ENCODE measurements around the gene ZSWIM5.

The ZSWIM5 gene

DNA sequence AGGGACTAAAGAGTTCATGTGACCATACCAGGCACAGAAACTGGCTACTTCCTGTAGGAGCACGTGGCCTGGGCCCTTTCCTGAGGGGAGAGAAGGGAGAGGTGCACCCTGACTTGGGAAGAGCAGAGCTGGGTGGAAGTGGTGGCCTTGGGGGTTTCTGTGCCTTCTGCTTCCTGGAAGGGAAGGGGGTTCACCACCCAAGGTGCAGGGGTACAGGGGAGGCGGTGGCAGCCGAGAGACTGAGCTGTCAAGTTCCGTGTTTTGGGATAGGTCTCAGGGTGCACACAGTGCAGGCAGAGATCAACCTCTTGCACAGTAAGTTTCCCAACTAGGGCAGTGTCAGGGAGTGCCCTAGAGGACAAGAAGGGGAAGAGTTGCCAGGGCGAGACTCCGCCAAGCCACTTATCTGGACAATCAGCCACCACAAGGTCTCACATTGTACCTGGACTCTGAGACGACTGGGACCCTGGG lies 205.4 kb downstream of the ZSWIM5 start:
- no peak overlapping the region for H3K27ac ChIP-seq (ENCODE audit: low read length)
- H3K4me3 ChIP-seq (ENCODE audit: low read length), result no peak overlapping the region
- no peak overlapping the region for H3K9ac ChIP-seq (ENCODE audit: low read length)
- H3K27me3 ChIP-seq (replicated peaks; ENCODE audit: insufficient read depth, low read length), result no peaks in the 10 kb centered on the region
- H3K9me2 ChIP-seq (replicated peaks; ENCODE audit: insufficient read depth, low read length), result no peaks in the 10 kb centered on the region
- no peak overlapping the region for H2AFZ ChIP-seq (ENCODE audit: low read length)
- peaks cover 8% of the 10 kb centered on the region for H3K4me1 ChIP-seq (ENCODE audit: low read length)
- H3K4me2 ChIP-seq (ENCODE audit: low read depth, low read length), result no peak overlapping the region
- no peaks in the 10 kb centered on the region for H3K79me2 ChIP-seq (ENCODE audit: low read length)
- no peaks in the 10 kb centered on the region for H3K9me3 ChIP-seq (replicated peaks; ENCODE audit: insufficient read depth, low read length)
- no peaks in the 10 kb centered on the region for H4K20me1 ChIP-seq (ENCODE audit: insufficient read depth, low read length)
- TF ChIP-seq EZH2phosphoT487 (IDR thresholded peaks at IDR 0.05; ENCODE audit: low read length), result no peak
- TF ChIP-seq, protein P1, sequence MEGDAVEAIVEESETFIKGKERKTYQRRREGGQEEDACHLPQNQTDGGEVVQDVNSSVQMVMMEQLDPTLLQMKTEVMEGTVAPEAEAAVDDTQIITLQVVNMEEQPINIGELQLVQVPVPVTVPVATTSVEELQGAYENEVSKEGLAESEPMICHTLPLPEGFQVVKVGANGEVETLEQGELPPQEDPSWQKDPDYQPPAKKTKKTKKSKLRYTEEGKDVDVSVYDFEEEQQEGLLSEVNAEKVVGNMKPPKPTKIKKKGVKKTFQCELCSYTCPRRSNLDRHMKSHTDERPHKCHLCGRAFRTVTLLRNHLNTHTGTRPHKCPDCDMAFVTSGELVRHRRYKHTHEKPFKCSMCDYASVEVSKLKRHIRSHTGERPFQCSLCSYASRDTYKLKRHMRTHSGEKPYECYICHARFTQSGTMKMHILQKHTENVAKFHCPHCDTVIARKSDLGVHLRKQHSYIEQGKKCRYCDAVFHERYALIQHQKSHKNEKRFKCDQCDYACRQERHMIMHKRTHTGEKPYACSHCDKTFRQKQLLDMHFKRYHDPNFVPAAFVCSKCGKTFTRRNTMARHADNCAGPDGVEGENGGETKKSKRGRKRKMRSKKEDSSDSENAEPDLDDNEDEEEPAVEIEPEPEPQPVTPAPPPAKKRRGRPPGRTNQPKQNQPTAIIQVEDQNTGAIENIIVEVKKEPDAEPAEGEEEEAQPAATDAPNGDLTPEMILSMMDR (IDR thresholded peaks at IDR 0.05; ENCODE audit: low read length), result no peak
- TF ChIP-seq EZH2 (optimal IDR thresholded peaks at IDR 0.05; ENCODE audit: low read depth, low read length), result no peak
- no peaks in the 10 kb centered on the region for H3F3A ChIP-seq (ENCODE audit: insufficient read depth, low read length)
- no peak for DNase-seq
- H3K36me3 ChIP-seq (replicated peaks; ENCODE audit: insufficient read depth, low read length), result no peaks in the 10 kb centered on the region

DNA sequence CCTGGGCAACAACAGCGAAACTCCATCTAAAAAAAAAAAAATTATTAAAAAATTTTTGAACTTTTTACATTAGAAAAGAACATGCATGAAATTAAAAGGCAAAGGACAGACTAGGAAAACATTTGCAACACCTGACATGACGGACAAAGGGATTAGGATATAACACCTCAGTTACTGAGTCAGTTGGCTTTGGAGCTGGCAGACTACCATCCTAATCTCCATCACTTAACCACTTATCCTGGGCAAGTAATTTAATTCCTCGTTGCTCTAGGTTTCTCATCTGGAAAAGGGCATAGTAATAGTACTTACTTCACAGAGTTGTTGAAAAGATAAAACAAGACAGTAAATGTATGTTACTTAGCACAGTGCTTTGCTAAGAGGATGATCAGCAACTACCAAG lies 207.2 kb downstream of the ZSWIM5 start:
- H3F3A ChIP-seq (ENCODE audit: insufficient read depth, low read length), result no peaks in the 10 kb centered on the region
- H3K36me3 ChIP-seq (replicated peaks; ENCODE audit: insufficient read depth, low read length), result no peaks in the 10 kb centered on the region
- no peaks in the 10 kb centered on the region for H4K20me1 ChIP-seq (ENCODE audit: insufficient read depth, low read length)
- no peak overlapping the region for H3K4me3 ChIP-seq (ENCODE audit: low read length)
- no peak overlapping the region for H3K9ac ChIP-seq (ENCODE audit: low read length)
- H3K4me2 ChIP-seq (ENCODE audit: low read depth, low read length), result no peak overlapping the region
- no peaks in the 10 kb centered on the region for H3K9me3 ChIP-seq (replicated peaks; ENCODE audit: insufficient read depth, low read length)
- TF ChIP-seq, protein P1 (IDR thresholded peaks at IDR 0.05; ENCODE audit: low read length), result no peak
- TF ChIP-seq EZH2 (optimal IDR thresholded peaks at IDR 0.05; ENCODE audit: low read depth, low read length), result no peak
- TF ChIP-seq EZH2phosphoT487 (IDR thresholded peaks at IDR 0.05; ENCODE audit: low read length), result no peak
- no peak for DNase-seq
- peaks cover 8% of the 10 kb centered on the region for H3K4me1 ChIP-seq (ENCODE audit: low read length)
- H3K79me2 ChIP-seq (ENCODE audit: low read length), result no peaks in the 10 kb centered on the region
- no peaks in the 10 kb centered on the region for H3K9me2 ChIP-seq (replicated peaks; ENCODE audit: insufficient read depth, low read length)
- H3K27me3 ChIP-seq (replicated peaks; ENCODE audit: insufficient read depth, low read length), result no peaks in the 10 kb centered on the region
- H2AFZ ChIP-seq (ENCODE audit: low read length), result no peak overlapping the region
- no peak overlapping the region for H3K27ac ChIP-seq (ENCODE audit: low read length)

DNA sequence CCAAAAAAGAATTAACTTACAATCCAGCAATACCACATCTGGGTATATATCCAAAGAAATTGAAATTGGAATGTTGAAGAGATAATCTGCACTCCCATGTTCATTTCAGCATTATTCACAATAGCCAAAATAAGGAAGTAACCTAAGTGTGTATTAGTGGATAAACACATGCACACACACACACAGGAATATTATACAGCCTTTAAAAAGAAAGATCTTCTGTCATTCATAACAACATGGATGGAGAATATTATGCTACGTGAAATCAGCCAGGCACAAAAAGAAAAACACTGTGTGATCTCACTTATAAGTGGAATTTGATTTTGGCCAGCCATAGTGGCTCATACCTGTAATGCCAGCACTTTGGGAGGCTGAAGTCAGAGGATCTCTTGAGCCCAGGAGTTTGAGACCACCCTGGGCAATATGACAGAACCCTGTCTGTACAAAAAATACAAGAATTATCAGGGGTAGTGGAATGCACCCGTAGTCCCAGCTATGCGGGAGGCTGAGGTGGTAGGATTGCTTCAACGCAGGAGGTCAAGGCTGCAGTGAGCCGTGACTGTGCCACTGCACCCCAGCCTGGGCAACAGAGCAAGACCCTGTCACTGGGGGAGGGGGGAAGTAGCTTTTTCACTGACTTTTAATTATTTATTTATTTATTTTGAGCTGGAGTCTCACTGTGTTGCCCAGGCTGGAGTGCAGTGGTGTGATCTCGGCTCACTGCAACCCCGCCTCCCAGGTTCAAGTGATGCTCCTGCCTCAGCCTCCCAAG lies 210.8 kb downstream of the ZSWIM5 start:
- Histone ChIP-seq H3K36me3 (replicated peaks; ENCODE audit: insufficient read depth, low read length) (no peaks in the 10 kb centered on the region), H4K20me1 (ENCODE audit: insufficient read depth, low read length) (no peaks in the 10 kb centered on the region), H3K4me1 (ENCODE audit: low read length) (peaks cover 4% of the 10 kb centered on the region), H3K9ac (ENCODE audit: low read length) (no peak overlapping the region), H3K79me2 (ENCODE audit: low read length) (no peaks in the 10 kb centered on the region), H3K9me3 (replicated peaks; ENCODE audit: insufficient read depth, low read length) (no peaks in the 10 kb centered on the region), H3K27ac (ENCODE audit: low read length) (no peak overlapping the region), H2AFZ (ENCODE audit: low read length) (no peak overlapping the region), H3K4me2 (ENCODE audit: low read depth, low read length) (no peak overlapping the region), H3K9me2 (replicated peaks; ENCODE audit: insufficient read depth, low read length) (no peaks in the 10 kb centered on the region), H3F3A (ENCODE audit: insufficient read depth, low read length) (no peaks in the 10 kb centered on the region), H3K4me3 (ENCODE audit: low read length) (no peak overlapping the region), H3K27me3 (replicated peaks; ENCODE audit: insufficient read depth, low read length) (no peaks in the 10 kb centered on the region)
- DNase-seq, result no peak
- TF ChIP-seq EZH2 (optimal IDR thresholded peaks at IDR 0.05; ENCODE audit: low read depth, low read length) (no peak), EZH2phosphoT487 (IDR thresholded peaks at IDR 0.05; ENCODE audit: low read length) (no peak)

DNA sequence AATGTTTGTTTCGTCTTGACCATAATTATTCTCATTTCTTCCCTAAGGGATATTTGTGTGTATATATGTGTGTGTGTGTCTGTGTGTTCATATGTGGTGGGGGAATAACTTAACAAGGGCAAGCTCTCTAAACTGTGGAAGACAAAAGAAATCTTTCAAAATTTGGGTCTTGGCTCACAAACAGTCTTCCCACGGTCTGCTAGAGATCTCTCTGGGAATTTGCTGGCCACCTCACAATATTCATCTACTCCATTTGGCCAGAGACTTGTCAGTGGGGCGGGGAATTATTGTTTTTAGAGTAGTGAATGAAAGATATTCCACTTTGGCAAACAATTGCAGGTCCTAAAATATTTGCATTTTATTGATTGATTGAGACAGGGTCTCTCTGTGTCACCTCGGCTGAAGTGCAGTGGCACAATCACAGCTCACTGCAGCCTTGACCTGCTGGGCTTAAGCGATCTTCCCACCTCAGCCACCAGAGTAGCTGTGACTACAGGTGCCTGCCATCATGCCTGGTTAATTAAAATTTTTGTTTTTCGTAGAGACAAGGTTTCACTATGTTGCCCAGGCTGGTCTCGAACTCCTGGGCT lies 212.0 kb downstream of the ZSWIM5 start:
- no peaks in the 10 kb centered on the region for H3K9me2 ChIP-seq (replicated peaks; ENCODE audit: insufficient read depth, low read length)
- DNase-seq, result no peak
- H2AFZ ChIP-seq (ENCODE audit: low read length), result no peak overlapping the region
- no peaks in the 10 kb centered on the region for H3K36me3 ChIP-seq (replicated peaks; ENCODE audit: insufficient read depth, low read length)
- H3K4me2 ChIP-seq (ENCODE audit: low read depth, low read length), result no peak overlapping the region
- H3K27me3 ChIP-seq (replicated peaks; ENCODE audit: insufficient read depth, low read length), result no peaks in the 10 kb centered on the region
- no peaks in the 10 kb centered on the region for H3K9me3 ChIP-seq (replicated peaks; ENCODE audit: insufficient read depth, low read length)
- H3F3A ChIP-seq (ENCODE audit: insufficient read depth, low read length), result no peaks in the 10 kb centered on the region
- no peaks in the 10 kb centered on the region for H3K4me1 ChIP-seq (ENCODE audit: low read length)
- H3K27ac ChIP-seq (ENCODE audit: low read length), result no peak overlapping the region
- TF ChIP-seq, protein P1 (IDR thresholded peaks at IDR 0.05; ENCODE audit: low read length), result no peak
- no peak for TF ChIP-seq EZH2phosphoT487 (IDR thresholded peaks at IDR 0.05; ENCODE audit: low read length)
- no peak for TF ChIP-seq EZH2 (optimal IDR thresholded peaks at IDR 0.05; ENCODE audit: low read depth, low read length)
- H3K79me2 ChIP-seq (ENCODE audit: low read length), result no peaks in the 10 kb centered on the region
- H4K20me1 ChIP-seq (ENCODE audit: insufficient read depth, low read length), result no peaks in the 10 kb centered on the region
- no peak overlapping the region for H3K9ac ChIP-seq (ENCODE audit: low read length)
- H3K4me3 ChIP-seq (ENCODE audit: low read length), result no peak overlapping the region
